ENCODE results near the gene CDT1.
A peak's percentile ranks its signal among the peaks of the same experiment; 100 is the strongest.

Gene CDT1

DNA sequence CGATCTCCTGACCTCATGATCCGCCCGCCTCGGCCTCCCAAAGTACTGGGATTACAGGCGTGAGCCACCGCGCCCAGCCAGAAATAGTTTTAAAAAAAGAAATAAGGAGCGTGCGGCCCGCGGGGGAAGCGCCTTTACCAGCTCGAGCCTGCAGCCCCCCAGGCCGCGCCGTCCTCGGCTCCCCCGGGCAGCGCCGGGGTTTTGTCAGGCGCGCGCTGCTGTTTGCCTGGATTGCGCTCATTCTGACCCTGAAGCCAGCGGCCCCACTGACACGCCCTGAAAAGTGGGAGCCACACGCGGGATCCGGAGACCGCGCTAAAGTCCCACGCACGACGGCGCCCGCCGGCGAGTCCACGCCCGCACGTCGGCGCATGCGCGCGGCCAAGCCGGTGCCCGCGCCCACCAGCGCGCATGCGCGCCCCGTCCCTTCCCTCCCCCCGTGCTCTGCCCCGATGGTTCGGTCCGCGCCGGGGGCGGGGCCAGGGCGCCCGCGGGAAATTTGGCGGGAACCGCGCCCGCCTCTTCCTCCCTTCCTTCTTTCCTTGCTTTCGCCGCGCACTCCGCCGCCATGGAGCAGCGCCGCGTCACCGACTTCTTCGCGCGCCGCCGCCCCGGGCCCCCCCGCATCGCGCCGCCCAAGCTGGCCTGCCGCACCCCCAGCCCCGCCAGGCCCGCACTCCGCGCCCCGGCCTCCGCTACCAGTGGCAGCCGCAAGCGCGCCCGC, at the start of gene CDT1:
Gene CDT1, plus strand, starts transcription at position 526 of the 724 bp plus-strand sequence. Its CDS starts 43 bp downstream, at position 569.
- peak in 46 of 56 donors; percentile 29 to 84 (median 64) for DNase-seq

DNA sequence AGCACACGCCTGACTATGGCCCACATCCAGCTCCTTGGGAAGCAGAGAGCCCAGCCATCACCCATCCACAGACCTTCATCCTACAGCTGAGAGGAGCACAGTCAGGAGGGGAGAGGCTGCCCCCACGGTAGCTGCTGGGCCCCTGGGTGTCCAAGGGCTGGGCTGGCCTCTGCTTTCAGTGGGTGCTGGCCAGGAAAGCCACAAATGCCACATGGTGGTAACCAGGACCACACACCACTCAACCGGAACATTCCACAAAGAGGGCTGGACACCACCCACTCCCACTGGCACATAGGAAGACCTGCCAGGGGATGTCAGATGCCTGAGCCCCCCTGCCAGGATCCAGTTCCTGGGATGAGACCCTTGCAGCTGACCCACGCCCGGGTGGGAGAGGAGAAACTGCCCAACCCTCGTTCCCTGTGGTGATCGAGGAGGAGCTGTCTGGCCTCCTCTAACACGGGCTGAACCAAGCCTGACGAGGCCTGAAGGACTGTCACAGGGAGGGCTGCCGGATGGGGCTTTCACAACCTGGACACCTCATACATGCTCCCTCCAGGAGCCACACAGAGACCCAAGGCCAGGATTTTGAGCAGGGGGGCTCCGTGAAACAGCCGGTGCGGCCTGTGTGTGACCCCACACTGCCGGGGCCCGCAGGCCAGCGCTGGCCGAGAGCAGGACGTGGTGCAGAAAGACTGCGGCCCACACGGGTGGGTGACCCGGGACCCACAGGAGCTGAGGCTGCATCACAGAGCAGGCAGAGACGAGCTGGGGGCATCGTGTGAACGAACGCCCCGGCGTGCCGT, 49.3 kb upstream of the CDT1 start:
- DNase-seq, result no peak

DNA sequence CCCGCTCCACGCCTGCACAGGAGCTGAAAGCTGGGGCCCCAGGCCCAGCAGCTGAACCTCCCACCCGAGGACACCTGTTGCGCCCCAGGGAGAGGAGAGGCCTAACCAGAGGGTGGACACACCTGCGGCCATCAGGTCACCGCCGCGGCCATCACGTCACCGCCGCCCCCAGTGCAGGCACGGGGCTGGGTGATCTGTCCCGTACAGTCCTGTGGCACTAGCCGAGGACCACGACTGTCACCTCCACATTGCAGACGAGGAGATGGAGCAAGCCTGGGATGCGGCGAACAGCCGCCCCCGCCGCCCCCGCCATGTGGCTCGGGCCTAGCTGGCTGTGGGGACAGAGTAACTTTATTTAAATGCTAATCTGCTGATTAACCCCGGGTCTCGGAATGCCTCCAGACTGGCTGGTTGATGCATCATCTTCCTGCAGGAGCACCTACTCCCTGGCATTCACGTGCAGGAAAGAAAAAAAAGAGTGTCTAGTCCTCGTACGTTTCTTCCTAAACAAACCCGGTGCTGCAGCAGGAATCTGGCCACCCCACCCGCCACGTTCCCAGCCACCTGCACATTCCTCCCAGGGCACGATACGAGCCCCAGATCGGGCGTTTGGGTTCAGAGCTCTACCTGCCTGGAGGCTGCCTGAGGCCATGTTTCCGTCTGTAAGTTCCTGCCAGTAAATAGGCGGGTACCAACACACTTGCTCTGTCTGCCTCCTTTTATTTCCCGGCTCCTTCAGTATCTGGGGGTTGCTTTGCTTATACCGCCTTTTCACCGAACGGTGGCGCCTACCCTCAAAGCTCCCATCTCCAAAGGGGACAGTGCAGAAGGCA, 48.5 kb upstream of the CDT1 start:
- DNase-seq, result peak in 5 of 56 donors; percentile 3 to 27 (median 14)

DNA sequence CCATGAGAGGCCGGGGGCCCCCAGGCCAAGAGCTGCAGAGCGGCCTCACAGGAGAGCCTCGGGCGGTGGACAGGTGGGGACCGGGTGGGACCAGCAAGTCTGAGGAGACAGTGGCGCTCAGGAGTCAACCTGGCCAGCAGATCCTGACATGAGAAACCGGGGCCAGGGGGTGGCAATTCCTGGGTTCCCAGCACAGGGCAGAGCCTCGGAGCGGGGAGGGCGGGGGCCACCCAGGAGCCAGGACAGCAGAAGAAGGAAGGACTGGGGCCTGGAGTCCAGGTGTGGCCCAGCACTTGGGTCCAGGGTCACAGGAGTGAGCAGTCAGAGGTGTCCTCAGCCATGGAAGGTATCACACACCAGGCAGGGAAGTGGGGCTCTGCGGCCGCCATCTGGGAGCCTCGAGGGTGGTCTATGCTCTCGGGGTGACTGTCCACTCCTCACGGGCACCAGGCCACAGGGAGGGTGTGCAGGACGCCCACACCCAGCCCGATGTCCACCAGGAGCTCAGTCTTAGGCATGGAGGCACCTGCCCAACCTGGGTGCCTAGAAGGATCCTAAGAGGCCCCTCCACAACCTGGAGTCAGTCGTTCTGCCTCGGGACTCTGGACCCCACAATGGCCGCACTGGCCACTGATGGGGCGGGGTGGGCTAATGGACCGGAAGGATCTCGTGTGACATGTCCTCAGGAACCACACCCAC, 47.7 kb upstream of the CDT1 start:
- DNase-seq, result no peak

DNA sequence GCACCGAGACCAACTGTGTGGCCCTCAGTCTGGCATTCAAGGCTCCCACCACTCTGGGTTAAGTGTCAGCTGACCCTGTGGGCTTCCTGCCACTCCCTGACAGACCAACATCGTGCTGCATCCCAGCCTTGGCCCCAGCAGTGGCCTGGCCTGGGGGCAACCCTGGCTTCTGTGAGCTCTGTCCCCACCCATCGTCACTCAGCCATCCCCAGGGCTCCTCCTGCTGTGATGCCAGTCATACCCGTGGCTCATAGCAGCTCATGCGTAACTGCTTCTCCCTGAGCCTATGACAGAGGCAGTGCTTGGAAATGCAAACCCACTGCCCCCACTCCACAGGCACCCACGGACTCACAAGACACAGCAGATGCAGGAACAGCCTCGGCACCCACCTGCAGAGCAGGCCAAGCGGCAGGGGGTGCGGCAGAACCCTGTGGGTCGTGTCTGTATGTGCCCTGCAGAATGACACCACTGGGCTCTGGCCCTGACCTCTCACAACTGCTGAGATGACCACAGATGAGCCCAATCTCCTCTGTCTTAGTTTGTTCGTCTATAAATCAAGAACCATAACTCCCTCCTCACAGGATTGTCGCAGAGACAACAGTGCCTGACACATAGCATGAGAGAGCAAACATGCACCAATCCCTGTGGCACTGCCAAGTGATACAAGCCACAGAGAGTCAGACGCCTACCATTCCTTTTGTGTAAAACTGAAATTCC, 45.2 kb upstream of the CDT1 start:
- DNase-seq, result no peak

DNA sequence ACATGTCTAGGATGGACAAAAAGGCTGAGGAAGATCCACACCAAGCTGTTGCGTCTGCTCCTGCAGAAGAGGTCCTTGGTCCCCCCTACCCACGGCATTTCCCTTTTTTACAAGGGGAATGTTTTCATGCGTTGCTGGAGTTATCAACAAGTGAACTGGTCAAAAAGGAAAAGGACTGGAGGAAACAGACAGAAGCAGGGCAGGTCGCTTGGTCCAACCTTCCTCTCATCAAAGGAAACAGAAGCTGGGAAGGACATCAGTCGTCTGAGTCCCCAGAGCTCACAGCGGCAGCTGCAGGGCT, 44.7 kb upstream of the CDT1 start:
- DNase-seq, result no peak

DNA sequence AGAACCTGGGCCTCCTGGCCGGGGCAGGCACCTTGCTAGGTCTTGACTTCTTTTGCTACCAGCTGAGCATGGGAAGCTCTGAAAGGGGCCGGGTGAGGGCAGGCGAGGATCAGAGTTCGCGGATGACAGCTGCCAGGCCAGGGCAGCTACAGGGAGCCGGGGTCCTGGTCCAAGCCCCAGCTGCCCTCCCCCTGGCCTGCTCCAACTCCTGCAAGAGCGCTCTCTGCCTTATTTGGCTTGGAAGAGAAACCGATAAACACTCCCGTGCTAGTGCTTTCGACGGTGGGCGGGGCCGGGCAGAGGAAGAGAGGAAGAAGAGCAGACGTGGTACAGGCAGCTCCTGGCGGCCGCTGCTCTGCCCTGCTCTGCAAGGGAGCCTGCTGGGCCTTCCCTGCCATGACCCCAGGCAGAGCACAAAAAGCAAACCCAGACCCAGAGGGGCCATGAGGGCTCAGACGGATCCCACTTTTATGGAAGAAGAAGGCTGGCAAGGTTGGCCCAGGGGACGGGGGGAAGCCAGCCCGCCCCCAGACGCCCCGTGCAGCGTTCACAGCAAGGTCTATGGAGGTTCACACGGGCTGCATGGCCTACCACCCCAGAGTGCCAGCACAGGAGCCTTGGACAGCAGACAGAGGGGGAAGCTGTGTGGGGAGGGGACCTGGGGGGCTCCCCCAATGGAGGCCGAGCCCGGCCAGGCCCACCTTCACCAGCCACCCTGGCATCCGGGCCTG, 44.2 kb upstream of the CDT1 start:
- no peak for DNase-seq

DNA sequence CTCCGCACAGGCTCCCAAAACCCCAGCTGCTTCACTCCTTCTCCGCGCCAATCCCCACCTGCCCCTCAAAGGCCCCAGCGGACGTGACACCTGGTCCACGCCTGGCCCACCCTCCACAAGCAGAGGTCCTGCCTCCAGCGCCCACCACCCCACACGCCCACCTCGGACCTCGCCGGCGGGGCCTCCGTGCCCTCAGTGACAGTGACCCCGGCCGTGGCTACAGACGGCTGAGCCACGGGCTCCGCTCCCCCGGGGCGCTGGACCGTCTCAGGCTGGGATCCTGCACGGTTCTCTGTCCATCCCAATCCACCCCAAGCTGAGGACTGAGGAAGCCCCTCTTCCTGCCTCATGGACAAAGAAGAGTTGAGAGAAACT, 43.6 kb upstream of the CDT1 start:
- DNase-seq, result no peak

DNA sequence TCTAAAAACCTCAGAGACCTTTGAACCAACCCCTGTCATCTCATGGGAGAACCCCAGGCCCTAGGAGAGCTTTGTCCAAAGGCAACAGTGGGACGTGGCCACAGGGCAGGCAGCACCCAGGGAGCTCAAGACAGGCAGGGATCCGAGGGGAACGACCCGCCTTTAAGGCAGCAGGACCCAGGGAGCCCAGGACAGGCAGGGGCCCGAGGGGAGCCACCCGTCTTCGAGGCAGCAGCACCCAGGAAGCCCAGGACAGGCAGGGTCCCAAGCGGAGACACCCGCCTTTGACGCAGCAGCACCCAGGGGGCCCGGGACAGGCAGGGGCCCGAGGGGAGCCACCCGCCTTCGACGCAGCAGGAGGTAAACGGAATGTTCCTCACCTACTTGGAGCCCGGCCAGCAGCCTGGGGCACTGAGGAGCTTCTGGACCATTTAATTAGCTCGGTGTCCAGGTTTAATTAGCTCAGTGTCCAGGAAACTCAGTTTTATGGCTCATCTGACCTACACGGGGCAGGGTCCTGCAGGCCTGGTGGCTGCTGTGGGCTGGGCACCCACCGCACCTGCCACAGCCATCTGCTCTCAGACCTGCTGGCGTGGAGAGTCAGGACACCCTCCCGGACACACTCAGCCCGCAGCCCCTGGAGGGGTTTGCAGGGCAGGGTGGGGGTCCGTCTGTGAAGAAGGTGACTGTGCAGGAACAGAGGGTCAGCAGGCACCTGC, 43.0 kb upstream of the CDT1 start:
- no peak for DNase-seq

DNA sequence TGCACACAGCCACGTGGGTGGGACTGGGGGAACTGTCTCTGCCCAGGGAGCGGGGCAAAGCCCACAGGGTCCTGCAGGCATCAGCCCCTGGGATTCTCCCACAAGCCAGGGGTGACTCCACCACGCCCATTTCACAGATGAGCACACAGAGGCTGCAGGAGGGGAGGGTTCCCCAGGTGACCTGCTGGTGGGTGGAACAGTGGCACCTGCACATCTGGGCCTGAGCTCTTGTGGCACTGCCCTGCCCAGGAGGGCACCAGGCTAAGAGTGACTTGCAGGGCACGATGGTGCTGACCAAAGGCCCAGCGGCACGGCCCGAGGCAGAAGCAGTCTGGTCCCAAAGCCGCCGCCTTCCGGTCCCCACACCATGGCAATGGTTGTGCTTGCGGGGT, 42.5 kb upstream of the CDT1 start:
- no peak for DNase-seq

DNA sequence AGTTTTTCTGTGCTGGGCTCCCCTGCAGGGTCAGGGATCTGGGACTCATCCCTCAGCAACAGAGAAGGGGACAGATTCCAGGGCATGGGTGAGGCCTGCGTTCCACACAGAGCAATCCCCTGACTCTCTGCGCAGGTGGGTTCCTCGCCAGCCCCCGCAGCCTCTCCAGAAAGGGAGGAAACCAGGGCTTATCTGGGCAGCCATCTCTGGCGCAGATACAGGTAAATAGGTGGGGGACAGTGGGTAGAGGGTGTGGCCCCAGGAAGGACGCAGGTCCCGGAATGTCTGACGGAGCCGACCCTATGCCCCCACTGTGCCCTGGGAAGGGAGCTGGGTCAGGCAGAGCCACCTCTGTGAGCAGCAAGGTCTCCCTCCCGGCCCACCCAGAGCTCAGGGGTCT, 41.8 kb upstream of the CDT1 start:
- no peak for DNase-seq

DNA sequence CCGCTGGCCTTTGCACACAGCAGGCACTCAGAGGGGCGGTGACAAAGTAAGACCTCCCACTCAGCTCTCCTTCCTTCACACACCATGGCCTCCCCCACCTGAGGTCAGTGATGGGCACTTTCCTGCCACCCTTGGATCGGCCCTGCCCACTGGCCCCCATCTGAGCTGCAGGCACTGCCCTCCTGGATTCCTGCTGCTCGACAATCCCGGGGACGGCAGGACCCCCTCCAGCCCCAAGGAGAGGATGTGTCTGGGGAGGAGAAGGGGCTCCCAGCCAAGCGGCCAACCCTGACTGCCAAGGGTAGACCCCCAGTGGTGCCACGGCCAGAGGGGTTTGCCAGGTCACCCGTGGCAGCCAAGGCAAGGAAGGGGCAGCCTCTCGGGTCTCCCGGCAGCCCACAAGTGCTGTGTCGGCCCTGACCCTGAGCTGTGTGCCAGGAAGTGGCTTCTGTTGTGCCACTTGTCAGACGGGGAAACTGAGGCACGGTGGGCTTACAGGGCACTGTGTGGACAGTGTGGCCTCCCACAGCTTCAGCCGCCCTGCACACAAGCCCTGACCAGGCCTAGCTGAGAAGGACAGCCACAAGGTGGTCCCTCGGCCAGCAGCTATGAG, 41.2 kb upstream of the CDT1 start:
- DNase-seq, result no peak

DNA sequence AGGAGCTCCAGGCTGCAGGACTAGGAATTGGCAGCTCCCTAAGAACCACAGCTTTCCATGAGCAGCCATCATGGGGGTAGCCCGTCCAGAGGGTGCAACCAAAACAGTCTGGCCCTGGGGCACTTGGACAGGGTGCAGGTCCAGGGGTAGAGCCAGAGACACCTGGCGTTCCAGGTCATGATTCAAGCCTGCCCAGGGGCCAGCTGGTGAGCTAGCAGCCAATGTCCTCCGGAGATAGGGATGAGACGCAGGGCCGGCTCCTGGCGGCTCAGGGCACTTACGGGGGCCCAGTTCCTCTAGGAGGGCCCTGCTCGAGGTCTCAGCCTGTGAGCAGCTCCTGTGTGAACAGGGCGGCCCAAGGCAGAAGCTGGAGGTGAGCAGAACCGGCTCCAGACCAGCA, 40.6 kb upstream of the CDT1 start:
- DNase-seq, result no peak

DNA sequence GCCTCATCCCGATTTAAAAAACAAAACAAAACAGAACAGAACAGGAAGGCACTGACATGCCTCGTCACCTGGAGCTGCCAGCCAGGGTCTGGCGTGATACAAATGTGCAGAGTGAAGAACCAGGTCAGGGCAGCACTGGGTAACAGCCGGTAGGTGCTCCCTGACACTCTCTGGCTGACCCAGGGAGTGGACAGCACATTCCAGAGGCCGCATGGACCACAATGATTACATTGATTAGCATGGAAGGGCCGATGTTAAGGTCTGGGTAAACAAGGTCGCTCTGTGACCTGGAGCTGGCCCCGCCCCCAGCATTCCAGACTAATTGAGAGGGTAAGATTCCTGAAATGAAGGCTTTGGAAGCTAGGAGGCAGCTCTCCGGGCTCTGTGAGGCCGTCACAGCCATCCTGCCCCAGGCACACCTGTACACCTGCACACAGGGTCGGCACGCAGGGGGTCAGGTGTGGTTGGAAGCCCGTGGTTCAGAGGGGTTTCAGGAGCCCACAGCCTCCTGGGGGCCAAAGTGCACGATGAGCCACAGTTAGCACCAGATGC, 40.0 kb upstream of the CDT1 start:
- DNase-seq, result no peak

DNA sequence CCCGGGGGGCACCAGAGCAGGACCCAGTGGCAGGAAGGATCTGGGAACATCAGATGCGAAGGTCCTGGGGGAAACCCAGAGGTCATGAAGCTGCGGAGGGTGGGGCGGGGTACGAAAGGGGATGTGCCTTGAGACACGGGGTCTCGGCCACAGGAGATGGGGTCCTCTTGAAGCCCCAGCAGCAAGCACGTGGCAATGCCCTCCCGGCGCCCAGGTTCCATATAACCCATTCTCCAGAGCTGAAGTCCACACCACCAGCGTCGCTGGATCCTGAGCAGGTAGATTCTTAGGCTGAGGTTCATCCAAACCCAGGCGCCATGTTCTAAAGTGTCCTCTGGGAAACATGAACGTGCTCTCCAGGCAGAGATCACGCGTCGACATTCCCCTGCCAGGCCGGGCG, 39.5 kb upstream of the CDT1 start:
- DNase-seq, result no peak

DNA sequence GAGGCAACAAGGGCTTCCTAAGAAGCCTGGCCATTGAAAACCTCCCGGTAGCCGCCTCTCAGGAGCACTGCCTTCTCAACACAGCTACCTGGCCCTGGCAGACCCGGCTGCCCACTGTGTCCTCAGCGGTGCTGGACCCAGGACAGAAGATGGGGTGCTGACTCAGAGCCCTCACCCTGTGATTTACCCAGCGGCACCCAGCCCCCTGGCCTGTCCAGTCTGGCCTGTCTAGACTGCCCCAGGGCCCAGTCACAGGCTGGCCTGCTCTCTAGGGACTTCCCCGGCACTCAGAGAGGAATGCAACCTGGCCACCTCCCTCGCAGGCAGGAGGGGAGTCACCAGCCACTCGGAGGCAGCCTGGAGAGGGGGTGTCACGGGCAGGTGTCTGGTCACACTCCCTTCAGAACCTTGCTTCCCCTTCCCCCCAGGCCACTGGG, 38.7 kb upstream of the CDT1 start:
- DNase-seq, result no peak

DNA sequence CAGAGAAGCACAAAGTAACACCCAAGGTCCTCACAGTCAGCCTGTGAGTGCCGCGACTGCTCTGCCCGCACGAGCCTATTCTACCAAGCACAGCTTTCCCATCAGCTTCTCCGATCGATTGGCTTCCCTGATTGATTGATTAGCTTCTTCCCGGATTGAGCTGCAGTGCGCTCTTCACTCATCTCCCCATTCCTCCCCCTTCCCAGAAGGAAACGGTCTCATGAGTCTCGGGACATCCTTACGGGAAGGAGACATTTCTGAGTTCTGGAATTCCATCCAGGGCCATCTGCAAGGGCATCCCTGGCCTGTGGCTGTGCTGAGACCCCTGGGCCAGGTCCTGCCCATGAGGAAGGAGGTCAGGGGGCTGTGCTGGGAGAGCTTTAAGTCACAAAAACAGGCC, 36.6 kb upstream of the CDT1 start:
- DNase-seq, result no peak

DNA sequence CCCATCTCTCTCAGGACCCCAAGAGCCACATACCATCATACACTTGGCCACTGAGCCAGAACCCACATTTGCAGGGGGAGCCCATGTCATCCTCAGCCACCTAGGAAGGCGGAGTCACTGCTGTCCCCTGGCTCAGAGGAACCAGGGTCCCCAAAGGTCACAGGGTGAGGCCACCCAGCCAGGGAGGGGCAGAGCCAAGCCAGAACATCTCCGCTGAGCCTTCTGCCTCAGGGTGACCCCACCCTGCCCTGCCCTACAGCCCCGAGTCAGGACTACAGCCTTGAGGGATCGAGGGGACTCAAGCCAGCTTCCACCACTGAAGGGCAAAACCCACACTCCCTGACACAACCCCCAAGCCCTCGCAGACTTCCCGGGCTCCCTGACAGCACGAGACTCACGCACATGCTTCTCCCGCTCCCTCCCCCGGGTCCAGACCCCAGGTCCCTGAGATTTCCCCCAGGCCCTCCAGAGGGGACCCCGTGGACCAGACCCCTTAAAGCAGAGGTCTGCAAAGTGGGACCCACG, 36.0 kb upstream of the CDT1 start:
- no peak for DNase-seq

Measured in amygdala (tissue), 56 donors.